B cell (primary cell): ENCODE measurements around the gene UMAD1. TPM values are rescaled to one million over a fixed set of nuclear protein-coding genes. Genes with fewer than 3 reads are reported as not detected.

Experiments
- ATAC-seq: fragments of 200-7000 bp; cut with Tn5 transposase; one replicate; pipeline ENCODE4 v1.10.0; 2021; ENCODE audit warnings: low read depth, mild to moderate bottlenecking, moderate number of reproducible peaks, moderate library complexity
- CTCF ChIA-PET: fragments of 350-600 bp; sonication (Branson Sonifier 250); formaldehyde crosslinking; loops from one replicate; lab custom pipeline; 2021; ENCODE audit warnings: antibody characterized with exemption, inconsistent platforms; lab: Charles Lee
- POLR2A ChIA-PET: fragments of 350-600 bp; sonication (Branson Sonifier 250); formaldehyde crosslinking; loops from one replicate; lab custom pipeline; 2021; ENCODE audit warnings: antibody characterized with exemption; lab: Charles Lee
- DNase-seq: peaks from one replicate; pipeline ENCODE4 v3.0.0; 2013
- H2AFZ ChIP-seq: 2 replicates; pipeline ENCODE4 v1.6.1; 2012; ENCODE audit warnings: mild to moderate bottlenecking, low read depth, low read length; ENCODE audit not compliant: insufficient read depth, poor library complexity, severe bottlenecking
- H3K27ac ChIP-seq, 2 donors: 1 replicate in 1 of 2; 2 replicates in 1 of 2; pipeline ENCODE4 v1.5.1; 2012 to 2013; ENCODE audit warnings: low read length in 2 of 2, mild to moderate bottlenecking in 2 of 2, moderate library complexity in 1 of 2
- H3K27me3 ChIP-seq, 4 experiments: fragments of 200-600 bp in 1 of 4; sonication (generic) in 1 of 4; replicated peaks in 1 of 4; 1 replicate in 2 of 4; 2 replicates in 2 of 4; pipeline versions ENCODE4 v1.6.1 to v1.7.0; 2013 to 2016; ENCODE audit warnings: low read length in 3 of 4, mild to moderate bottlenecking in 2 of 4, mixed read lengths in 1 of 4, moderate library complexity in 1 of 4; ENCODE audit not compliant: insufficient read depth in 4 of 4, control insufficient read depth in 3 of 4; ENCODE audit errors: control extremely low read depth in 1 of 4
- H3K36me3 ChIP-seq, 2 experiments: replicated peaks in 1 of 2; 1 replicate in 1 of 2; 2 replicates in 1 of 2; pipeline versions ENCODE4 v1.6.1 to v1.7.1; 2013; ENCODE audit warnings: low read length in 1 of 2; ENCODE audit not compliant: insufficient read depth in 2 of 2, control insufficient read depth in 1 of 2; ENCODE audit errors: control extremely low read depth in 1 of 2, extremely low read depth in 1 of 2
- H3K4me1 ChIP-seq, 2 donors: fragments of 200-600 bp in 1 of 2; sonication (generic) in 1 of 2; 1 replicate in 1 of 2; 2 replicates in 1 of 2; pipeline versions ENCODE4 v1.5.1 to v1.6.1; 2013 to 2017; ENCODE audit warnings: low read length in 2 of 2; ENCODE audit not compliant: control insufficient read depth in 2 of 2, insufficient read depth in 2 of 2
- H3K4me2 ChIP-seq: replicated peaks from 2 replicates; pipeline ENCODE3; 2012; ENCODE audit warnings: mild to moderate bottlenecking, low read depth, low read length; ENCODE audit not compliant: poor library complexity, severe bottlenecking
- H3K4me3 ChIP-seq, 5 experiments: fragments of 200-600 bp in 1 of 5; sonication (generic) in 1 of 5; 1 replicate in 3 of 5; 2 replicates in 2 of 5; pipeline versions ENCODE4 v1.5.1 to v1.7.0; 2011 to 2016; ENCODE audit warnings: low read length in 4 of 5, mild to moderate bottlenecking in 4 of 5, low read depth in 2 of 5, control low read depth in 1 of 5, moderate library complexity in 1 of 5; ENCODE audit not compliant: insufficient read depth in 1 of 5; ENCODE audit errors: control extremely low read depth in 1 of 5, extremely low read depth in 1 of 5
- H3K79me2 ChIP-seq: fragments of 200-600 bp; sonication (generic); one replicate; pipeline ENCODE4 v1.6.0; 2016; ENCODE audit warnings: low read length; ENCODE audit not compliant: control insufficient read depth, insufficient read depth
- H3K9ac ChIP-seq: fragments of 200-600 bp; sonication (generic); 2 replicates; pipeline ENCODE4 v1.6.1; 2017; ENCODE audit warnings: mild to moderate bottlenecking, low read length, moderate library complexity
- H3K9me3 ChIP-seq, 3 donors: one replicate each; pipeline versions ENCODE4 v1.6.1 to v1.7.1; 2013; ENCODE audit warnings: low read length in 2 of 3; ENCODE audit not compliant: control insufficient read depth in 2 of 3, insufficient read depth in 1 of 3; ENCODE audit errors: control extremely low read depth in 1 of 3
- H4K20me1 ChIP-seq: 2 replicates; pipeline ENCODE4 v1.6.0; 2012; ENCODE audit warnings: mild to moderate bottlenecking, low read length; ENCODE audit not compliant: insufficient read depth, control insufficient read depth, poor library complexity, severe bottlenecking
- H3K27ac Mint-ChIP-seq: one replicate; pipeline ENCODE4 v1.8.0; 2021; ENCODE audit warnings: mixed read lengths
- H3K27me3 Mint-ChIP-seq: one replicate; pipeline ENCODE4 v1.8.0; 2021; ENCODE audit warnings: mixed read lengths
- H3K4me1 Mint-ChIP-seq: one replicate; pipeline ENCODE4 v1.8.0; 2021; ENCODE audit warnings: mixed read lengths
- H3K4me3 Mint-ChIP-seq: one replicate; pipeline ENCODE4 v1.8.0; 2021; ENCODE audit warnings: mixed read lengths
- H3K9me3 Mint-ChIP-seq: one replicate; pipeline ENCODE4 v1.8.0; 2022; ENCODE audit warnings: mixed read lengths; ENCODE audit not compliant: insufficient read depth
- EZH2 ChIP-seq: IDR thresholded peaks from 2 replicates; pipeline ENCODE4 v1.6.1; 2012; ENCODE audit warnings: borderline replicate concordance, low read depth, mild to moderate bottlenecking, moderate library complexity, low read length; ENCODE audit not compliant: insufficient read depth, poor library complexity, severe bottlenecking
- WGBS: methylation state at CpG from one replicate; pipeline ENCODE4 v1.1.5; 2013; ENCODE audit warnings: missing lambda C conversion rate; ENCODE audit not compliant: insufficient coverage; 5-methylcytosine and 5-hydroxymethylcytosine counted together
- intact Hi-C: fragments of 100-400 bp; cut with micrococcal nuclease; formaldehyde crosslinking; loops from one replicate; pipeline ENCODE4 v1.10.0; 2022
- polyA plus RNA-seq: library from polyadenylated mRNA; depleted of rRNA; stranded (reverse); fragments of >200 nt; gene quantifications from 2 replicates; pipeline ENCODE4 v1.2.3, GENCODE V29; 2012
- total RNA-seq, 2 donors: library from RNA; stranded (reverse); fragments of 120-200 nt in 1 of 2; gene quantifications; 1 replicate in 1 of 2; 2 replicates in 1 of 2; pipeline versions ENCODE4 v1.2.3 to v1.2.4, GENCODE V29; 2013 to 2022
- TF ChIP-seq, protein P1 (sequence below): fragments of 200-600 bp; IDR thresholded peaks from one replicate; pipeline ENCODE4 v1.8.0; 2022; ENCODE audit warnings: antibody characterized with exemption, mild to moderate bottlenecking

UMAD1 gene
- total and polyA plus RNA-seq, 2 donors (not counting 1 experiment from before 2014, with no cell fraction given), result 11.6 to 25.9 TPM

DNA sequence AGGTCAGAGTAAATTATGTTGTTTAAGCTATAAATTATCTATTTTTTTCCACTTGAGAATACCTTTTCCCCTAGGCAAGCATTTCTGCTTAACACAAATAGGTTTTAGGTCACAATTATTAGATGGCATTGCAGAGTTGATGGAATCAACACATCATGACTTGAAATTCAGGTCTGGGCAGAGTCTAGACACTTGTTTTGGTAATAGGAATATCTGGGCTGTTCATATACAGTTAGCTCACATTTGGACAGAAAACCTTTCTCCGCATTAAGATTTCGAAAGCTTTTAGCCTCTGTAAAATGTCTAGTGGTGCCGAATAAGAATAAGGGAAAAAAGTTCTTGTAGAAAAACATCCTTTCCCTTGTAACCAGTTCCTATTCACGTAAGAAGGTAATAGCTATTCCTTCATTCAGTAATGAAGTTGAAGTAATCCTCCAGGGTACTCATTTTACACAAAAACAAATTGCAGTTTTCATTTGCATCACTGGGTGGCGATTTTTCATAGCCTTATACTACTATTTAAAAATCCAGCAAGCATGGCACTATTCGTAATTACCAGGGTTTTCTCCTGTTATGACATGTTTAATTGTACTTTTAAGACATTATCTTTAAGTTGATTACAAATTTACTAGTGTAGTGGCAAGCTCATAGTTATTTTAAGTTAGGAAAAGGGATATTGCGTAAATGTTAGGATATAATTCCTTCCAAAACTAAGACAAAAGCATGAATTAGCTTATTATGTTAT lies 40.8 kb downstream of the UMAD1 start:
- no peaks in the 10 kb centered on the region for H4K20me1 ChIP-seq
- TF ChIP-seq, protein P1, sequence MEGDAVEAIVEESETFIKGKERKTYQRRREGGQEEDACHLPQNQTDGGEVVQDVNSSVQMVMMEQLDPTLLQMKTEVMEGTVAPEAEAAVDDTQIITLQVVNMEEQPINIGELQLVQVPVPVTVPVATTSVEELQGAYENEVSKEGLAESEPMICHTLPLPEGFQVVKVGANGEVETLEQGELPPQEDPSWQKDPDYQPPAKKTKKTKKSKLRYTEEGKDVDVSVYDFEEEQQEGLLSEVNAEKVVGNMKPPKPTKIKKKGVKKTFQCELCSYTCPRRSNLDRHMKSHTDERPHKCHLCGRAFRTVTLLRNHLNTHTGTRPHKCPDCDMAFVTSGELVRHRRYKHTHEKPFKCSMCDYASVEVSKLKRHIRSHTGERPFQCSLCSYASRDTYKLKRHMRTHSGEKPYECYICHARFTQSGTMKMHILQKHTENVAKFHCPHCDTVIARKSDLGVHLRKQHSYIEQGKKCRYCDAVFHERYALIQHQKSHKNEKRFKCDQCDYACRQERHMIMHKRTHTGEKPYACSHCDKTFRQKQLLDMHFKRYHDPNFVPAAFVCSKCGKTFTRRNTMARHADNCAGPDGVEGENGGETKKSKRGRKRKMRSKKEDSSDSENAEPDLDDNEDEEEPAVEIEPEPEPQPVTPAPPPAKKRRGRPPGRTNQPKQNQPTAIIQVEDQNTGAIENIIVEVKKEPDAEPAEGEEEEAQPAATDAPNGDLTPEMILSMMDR, result peak; percentile 81
- no peak for TF ChIP-seq EZH2
- Mint-ChIP-seq H3K9me3 (peaks cover 6% of the 10 kb centered on the region), H3K27ac (peak overlapping the region; percentile 89), H3K4me1 (peaks cover 28% of the 10 kb centered on the region), H3K27me3 (no peaks in the 10 kb centered on the region), H3K4me3 (no peak overlapping the region)
- peaks cover 0 to 7% of the 10 kb centered on the region in 2 experiments for H3K36me3 ChIP-seq
- ChIA-PET POLR2A (interaction anchor here (1.0 to 1.1 kb wide), 2 partner anchors 289 to 506 kb away, joined by 3 read pairs; no protein-coding TSS in a partner anchor), CTCF (interaction anchor here (0.7 to 3.7 kb wide), 63 partner anchors 9 to 615 kb away, joined by 3 to 119 read pairs (median 5); partner anchors contain the start of genes GLCCI1, RPA3 and UMAD1)
- peaks cover 2 to 7% (median 6%) of the 10 kb centered on the region in 3 donors for H3K9me3 ChIP-seq
- H3K4me3 ChIP-seq, result no peak overlapping the region
- H3K27me3 ChIP-seq, result no peaks in the 10 kb centered on the region
- H3K4me1 ChIP-seq, result peaks cover 3 to 11% of the 10 kb centered on the region in 2 donors
- ATAC-seq (peak; percentile 84), DNase-seq (peak; percentile 78)
- peak overlapping the region; percentile 60 for H2AFZ ChIP-seq
- intact Hi-C loops, result loop anchor here (1.0 to 5.0 kb wide), 6 partner anchors 80 to 536 kb away; partner anchors contain the start of gene GLCCI1
- H3K27ac ChIP-seq, result peak overlapping the region; percentile 48 to 54
- H3K79me2 ChIP-seq, result peaks cover 23% of the 10 kb centered on the region
- WGBS, result no CpG with 5 or more reads among the region's 7 CpGs
- no peak overlapping the region for H3K9ac ChIP-seq
- H3K4me2 ChIP-seq, result peak overlapping the region; percentile 16

DNA sequence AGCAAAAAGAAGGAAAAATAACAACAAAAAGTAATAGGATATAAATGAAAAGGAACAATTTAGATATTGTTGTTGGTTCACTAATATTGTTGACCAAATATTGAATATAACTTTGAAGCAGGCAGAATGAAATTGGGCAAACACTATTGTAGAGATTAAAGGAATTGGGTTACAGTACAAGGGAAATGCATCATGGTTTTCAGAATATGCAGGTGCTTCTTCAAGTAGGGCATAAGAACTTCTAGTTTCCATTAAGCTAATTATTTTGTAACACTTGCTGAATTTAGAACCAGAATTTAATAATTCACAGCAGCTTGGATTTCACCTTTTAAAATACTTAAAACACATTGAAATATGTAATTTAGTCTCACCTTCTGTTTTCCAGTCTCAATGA lies 41.4 kb downstream of the UMAD1 start:
- TF ChIP-seq, protein P1, result no peak
- no peak for TF ChIP-seq EZH2
- Histone ChIP-seq H4K20me1 (no peaks in the 10 kb centered on the region), H3K9me3 (peaks cover 2 to 7% (median 6%) of the 10 kb centered on the region in 3 donors), H3K79me2 (peaks cover 23% of the 10 kb centered on the region), H3K4me2 (peak overlapping the region; percentile 16), H3K27me3 (no peaks in the 10 kb centered on the region), H2AFZ (peak overlapping the region; percentile 60), H3K36me3 (peaks cover 0 to 6% of the 10 kb centered on the region in 2 experiments), H3K4me1 (peaks cover 3 to 11% of the 10 kb centered on the region in 2 donors), H3K27ac (peak overlapping the region in 1 of 2 donors; percentile 1), H3K4me3 (no peak overlapping the region), H3K9ac (no peak overlapping the region)
- Mint-ChIP-seq H3K9me3 (peaks cover 6% of the 10 kb centered on the region), H3K27me3 (no peaks in the 10 kb centered on the region), H3K4me1 (peaks cover 33% of the 10 kb centered on the region), H3K27ac (no peak overlapping the region), H3K4me3 (no peak overlapping the region)
- intact Hi-C loops, result loop anchor here (1.0 to 5.0 kb wide), 6 partner anchors 79 to 535 kb away; partner anchors contain the start of gene GLCCI1
- no peak for ATAC-seq
- POLR2A ChIA-PET, result interaction anchor here (1.0 kb wide), 1 partner anchor 288 kb away, joined by 3 read pairs; no protein-coding TSS in a partner anchor
- CTCF ChIA-PET, result interaction anchor here (0.7 to 3.7 kb wide), 49 partner anchors 9 to 614 kb away, joined by 3 to 119 read pairs (median 6); partner anchors contain the start of genes GLCCI1, RPA3 and UMAD1
- DNase-seq, result no peak
